Measurements from ENCODE around the gene EIF2B4. TPM values are rescaled to one million over a fixed set of nuclear protein-coding genes. Genes with fewer than 3 reads are reported as not detected.
A peak's percentile ranks its signal among the peaks of the same experiment; 100 is the strongest.

Gene EIF2B4
- total and polyA plus RNA-seq, 2 of the 8 experiments (the other 6 are each of a cell fraction or from before 2014, with no cell fraction given), result 60.0 to 63.2 TPM

GRCh38 chr2:27407798-27408491 lies 37.8 kb upstream of the EIF2B4 start (continued):
- peak; percentile 11 to 83 (median 72) for TF ChIP-seq CTCF (IDR thresholded peaks at IDR 0.05; ENCODE audit: control extremely low read depth in 1 of 3, insufficient read depth in 1 of 3, low read depth in 1 of 3, low read length in 3 of 3)
- no peak for TF ChIP-seq GTF2F1 (IDR thresholded peaks at IDR 0.05; ENCODE audit: borderline replicate concordance, low read depth, low read length)
